GM21737 (cell line): ENCODE data around the gene LAMP1.
"Not testable (repeated sequence)": the region's sequence is repeated elsewhere in the genome, so short reads cannot be mapped to it uniquely, and the experiment has no call there.

Source experiments
- ATAC-seq: cut with Tn5 transposase; IDR thresholded peaks from one replicate; pipeline ENCODE4 v1.9.1; 2021; ENCODE audit warnings: mild to moderate bottlenecking, moderate library complexity; ENCODE audit not compliant: unreplicated experiment

The LAMP1 gene

DNA sequence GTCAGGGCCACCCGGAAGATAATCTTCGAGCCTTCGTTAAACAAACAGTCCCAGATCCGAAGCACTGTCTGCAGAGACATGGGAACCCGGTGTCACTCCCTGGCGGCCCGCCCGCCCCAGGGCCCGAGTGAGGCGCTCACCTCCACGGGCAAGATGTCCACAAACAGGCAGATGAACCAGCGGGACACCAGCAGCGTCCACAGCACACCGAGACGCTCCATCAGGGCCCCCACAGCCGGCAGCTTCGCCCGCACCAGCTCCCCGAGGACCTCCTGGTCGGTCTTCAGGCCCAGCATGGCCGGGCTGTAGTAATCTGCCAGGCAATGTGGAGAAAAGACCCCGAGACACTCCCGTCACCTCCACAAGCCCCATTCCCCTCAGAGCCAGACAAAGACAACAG, 28.7 kb downstream of the LAMP1 start:
- no peak for ATAC-seq

DNA sequence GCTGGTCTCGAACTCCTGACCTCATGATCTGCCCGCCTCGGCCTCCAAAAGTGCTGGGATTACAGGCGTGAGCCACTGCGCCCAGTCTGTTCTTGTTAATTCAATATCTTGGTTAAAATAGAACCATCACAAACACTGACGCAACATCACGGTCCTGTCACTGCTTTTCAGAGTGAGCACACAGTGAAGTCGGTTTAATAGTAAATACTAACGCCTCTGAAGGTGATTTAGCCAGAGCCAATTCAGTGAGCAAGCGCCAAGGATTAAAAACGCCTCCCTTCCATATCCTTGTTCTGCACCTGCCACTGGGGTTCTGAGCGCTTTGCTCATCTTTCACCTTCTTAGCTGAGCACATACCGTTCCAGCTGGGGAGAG, 30.3 kb downstream of the LAMP1 start:
- ATAC-seq = no peak

DNA sequence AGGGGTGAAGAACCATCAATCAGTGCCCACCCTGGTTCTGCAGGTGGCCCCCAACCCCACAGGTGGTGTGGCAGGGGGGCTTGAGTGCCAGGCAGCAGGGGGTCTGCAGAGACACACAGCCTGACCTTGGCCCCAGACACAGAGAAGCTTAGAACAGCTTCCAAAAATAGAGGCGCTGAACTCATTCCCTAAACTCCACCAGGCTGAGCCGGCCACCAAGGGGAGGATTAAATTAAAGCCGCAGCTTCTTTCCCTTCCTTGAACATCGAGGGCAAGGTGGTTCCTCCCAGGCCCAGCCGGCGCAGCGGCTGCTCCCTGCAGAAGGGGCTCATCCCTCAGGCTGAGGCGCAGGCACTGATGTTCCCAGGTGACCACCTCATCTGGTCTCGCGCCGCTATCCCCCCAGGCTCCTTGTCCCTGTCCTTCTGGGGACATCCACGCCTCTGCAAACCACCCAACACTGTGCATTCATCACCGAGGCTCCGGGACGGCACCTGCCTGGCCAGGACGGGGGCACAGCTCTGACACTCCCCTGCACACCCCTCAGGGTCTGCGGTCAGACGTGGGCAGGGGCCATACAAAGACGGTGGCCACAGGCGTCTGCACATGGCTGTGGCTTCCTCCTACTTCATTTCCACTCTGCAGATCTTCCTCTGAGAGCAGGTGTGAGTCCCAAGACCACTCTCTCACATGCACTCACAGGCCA, 30.9 kb downstream of the LAMP1 start:
- ATAC-seq = no peak

DNA sequence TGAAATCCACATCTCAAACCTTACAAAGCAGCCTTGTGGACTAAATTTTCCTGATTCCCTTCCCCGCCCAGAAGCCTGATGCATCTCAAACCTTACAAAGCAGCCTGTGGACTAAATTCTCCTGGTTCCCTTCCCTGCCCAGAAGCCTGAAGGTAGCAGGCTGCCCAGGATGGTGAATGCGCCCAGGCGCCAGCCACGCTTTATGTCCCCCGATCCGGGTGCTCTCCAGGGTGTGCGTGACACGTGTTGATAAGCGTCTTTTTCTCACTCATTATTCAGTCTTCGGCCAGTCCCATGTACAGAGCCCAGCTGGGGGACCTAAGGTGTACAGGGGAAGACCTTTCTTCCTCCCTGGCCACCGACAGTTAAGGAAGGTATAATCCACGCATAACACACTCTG, 31.8 kb downstream of the LAMP1 start:
- ATAC-seq = no peak

DNA sequence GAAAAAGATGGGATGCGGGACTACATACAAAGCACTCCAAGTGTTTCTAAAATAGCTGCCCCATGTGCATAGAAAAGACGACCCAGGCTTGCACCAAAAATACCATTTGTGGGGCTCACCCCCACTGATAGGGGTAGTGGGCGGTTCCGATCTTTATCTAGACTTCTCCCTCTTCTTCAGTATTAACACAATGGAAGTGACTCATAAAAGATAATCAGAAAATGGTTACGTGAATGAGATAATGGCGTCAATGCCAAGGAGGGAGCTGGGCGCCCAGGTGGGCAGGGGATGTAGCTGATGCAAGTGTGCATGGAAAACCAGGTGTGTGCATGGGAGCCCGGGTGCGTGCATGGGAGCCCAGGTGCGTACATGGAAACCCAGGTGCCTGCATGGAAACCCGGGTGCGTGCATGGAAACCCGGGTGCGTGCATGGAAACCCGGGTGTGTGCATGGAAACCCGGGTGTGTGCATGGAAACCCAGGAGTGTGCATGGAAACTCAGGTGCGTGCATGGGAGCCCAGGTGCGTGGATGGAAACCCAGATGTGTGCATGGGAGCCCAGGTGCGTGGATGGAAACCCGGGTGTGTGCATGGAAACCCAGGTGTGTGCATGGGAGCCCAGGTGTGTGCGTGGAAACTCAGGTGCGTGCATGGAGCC, 32.7 kb downstream of the LAMP1 start:
- no peak for ATAC-seq

DNA sequence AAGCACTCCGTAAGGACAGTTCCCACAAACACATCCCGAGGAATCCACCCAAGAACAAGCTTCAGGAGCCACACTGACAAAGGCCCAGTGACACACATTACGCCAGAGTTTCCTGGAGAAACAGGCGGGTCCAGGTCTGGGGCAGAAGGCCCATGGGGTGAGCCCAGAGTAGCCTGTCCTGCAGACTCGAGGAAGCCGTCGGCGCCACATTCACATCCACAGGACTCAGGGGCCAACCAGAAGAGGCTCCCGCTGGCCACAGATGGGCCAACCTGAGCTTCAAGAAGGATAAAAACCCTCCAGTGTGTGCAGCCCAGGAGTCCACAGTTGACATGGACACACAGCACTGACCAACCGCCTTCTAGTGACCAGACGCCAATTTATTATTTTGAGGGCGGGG, 35.6 kb downstream of the LAMP1 start:
- no peak for ATAC-seq

DNA sequence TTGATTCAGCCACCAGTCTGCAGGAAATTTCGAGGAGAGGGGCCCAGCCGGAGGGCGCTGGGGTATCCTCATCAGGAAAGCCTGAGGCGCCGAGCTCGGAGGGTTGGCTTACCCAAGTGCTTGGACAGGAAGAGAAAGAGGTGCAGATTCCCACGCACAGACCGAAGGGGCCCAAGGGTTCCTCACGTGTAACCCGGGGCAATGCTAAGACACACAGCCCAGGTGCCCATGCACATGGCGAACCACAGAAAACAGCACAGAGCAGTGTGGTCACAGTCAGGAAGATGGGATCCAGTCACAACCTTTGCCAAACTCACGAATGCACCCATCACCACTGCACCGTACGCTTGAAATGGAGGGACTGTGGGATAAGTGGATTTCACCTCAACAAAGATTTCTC, 36.0 kb downstream of the LAMP1 start:
- ATAC-seq = no peak

DNA sequence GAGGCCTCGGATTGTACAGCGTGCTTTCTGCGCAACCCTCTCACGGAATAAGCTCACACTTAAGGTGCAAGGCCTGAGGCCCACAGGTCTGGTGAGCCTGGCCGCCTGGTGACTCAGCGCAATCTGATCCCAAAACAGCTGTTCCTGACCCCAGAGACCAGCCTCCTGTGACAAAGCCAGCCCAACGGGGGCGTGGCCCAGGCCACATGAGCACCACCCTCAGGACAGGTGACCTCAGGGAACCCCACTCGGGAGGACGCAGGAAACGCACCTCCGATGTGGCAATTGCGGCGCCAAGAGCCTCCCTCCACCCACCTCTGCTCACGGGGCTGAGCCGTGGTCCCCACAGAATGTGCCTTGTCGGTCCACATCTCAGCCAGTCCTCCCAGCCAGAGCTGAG, 40.5 kb downstream of the LAMP1 start:
- ATAC-seq = no peak

DNA sequence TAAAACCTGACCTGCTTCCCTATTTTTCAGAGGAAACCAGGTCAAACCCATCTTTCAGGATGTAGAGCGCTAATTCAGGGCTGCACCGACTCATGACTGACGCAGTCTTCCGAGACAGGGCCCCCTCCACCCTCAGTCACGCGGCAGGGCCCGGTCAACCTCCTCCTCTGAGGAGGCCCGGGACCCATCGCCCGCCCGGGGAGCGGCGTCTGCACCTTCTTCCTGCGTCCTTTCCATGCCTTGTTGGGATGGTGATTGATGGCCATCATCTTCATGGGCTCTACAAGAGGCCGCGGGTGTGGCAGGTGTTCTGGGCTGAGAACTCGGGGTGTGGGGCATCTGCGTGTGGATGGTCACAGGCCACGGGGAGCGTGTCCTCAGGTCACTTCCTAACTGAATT, 40.9 kb downstream of the LAMP1 start:
- ATAC-seq = no peak

DNA sequence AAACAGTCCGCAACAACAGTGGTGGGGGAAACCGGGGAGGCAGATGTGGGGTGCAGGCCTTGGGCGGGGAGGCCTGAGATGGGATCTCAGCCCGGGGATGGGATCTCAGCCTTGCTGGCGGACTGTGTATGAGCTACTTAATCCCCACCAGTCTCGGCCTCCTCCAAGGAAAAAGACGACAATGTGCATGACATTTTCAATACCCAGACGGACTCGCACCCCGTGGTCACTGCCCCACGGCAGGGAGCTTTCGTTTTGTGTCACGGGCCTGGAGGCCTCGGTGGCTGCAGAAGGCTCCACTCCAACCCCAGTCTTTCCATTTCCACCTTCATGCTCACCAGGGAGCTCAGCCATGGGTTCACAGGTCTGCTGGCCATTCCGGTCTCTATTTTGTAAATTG, 41.4 kb downstream of the LAMP1 start:
- no peak for ATAC-seq

DNA sequence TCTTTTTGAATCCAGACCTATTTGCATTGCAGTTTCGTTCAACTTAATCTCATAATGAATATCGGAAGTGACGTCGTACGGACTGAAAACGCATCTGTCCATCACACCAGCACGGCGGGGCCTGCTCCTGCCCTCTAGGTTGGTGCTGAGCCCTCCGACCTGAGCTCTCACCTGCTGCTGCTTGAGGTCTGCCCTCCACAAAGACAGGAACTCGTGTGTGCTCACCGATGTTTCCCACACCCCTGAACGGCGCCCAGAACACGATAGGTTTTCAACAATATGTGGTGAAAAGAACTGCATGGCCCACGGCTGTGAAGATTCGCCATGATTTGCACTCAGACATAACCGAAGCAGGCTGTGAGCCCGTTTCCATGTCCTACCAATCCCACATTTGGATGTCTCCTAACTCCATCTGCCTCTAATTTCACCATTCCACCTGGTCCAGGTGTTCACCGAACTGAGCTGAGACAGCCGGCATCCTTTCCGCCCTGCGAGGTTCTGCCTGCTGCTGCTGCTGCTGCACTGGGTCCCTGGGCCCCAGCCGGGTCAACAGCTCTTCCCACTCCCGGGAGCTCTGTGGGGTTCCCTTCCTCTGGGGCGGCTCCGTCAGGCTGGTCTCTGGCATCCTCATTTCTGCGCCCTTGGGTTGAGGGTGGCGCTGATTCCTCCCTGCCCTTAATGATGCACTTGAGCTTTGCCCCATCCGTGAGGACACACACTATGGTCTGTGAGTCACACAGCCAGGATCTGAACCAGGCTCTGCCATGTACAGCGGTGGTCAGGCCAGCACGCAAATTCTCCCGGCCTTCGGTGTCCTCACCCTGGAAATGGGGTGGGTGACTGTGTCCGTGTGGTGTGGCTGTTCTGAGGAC, 46.0 kb downstream of the LAMP1 start:
- ATAC-seq = no peak

DNA sequence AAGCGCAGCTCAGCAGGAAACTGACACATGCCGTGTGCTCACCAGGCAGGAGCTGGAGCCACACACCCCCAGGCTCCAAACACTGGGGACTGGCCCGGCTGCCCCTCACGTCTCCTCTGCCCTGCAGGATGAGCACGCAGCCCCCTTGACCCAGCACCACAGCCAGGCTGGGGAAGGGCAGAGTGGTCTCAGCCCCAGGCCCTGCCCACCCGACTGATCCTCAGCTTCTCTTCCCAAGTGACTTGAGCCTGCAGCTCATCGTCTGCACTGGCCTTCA, 46.6 kb downstream of the LAMP1 start:
- ATAC-seq = no peak

DNA sequence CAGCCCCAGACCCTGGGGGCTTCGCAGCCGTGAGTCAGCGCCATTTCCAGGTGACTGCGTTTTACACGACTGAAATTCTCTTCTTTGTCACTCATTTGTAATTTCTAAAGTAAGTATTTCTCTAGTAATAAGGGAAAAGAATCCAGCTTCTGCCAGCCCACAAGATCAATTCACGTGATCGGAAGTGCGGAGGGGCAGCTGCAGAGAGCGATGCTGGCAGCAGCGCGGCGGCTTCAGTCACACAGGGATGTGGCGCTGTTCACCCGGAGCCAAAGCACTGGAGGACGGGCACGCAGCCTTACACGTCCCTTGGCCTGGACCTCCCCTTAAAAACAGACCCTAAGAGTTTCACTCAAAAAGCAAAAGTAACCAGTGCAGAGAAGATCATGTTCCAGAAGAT, 48.4 kb downstream of the LAMP1 start:
- no peak for ATAC-seq

DNA sequence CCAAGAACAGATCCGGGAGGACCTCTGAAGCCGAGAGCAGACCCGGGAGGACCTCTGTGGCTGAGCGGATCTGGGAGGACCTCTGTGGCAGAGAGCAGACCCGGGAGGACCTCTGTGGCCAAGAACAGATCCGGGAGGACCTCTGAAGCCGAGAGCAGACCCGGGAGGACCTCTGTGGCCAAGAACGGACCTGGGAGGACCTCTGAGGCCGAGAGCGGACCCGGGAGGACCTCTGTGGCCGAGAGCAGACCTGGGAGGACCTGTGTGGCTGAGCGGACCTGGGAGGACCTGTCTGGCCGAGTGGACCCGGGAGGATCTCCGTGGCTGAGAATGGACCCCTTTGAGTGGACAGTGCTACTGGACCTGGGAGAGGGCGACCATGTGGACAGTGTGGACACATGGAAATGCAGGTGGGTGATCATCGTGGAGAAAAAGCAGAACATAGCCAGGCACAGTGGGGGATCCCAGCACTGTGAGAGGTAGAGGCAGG, 50.7 kb downstream of the LAMP1 start:
- not testable (repeated sequence) for ATAC-seq

DNA sequence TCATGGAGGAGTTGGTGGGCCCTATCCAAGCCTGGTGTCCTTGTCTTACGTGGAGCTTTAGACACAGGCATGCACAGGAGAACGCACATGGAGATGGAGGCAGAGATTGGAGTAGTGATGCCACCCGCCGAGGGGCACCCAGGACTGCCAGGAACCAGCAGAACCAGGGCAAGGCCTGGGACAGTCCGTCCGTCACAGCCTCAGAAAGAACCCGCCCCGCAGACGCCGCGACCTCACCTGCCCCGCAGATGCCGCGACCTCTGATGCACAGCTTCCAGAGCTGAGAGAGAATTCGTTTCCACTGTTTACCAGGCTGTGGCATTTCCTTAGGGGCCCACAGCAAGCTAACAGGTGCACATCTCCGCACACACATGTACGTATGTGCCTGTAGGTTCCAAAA, 51.6 kb downstream of the LAMP1 start:
- ATAC-seq = no peak

DNA sequence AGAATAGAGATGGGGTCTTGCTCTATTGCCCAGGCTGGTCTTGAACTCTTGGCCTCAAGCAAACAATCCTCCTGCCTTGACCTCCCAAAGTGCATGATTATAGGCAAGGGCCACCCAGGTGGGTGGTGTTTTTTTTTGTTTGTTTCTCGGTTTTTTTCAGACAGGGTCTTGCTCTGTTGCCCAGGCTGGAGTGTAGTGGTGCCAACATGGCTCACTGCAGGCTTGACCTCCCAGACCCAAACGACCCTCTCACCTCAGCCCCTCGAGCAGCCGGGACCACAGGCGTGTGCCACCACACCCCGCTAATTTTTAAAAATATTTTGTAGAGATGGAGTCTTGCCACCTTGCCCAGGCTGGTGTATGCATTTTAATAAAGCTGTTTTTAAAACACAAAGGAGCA, 52.0 kb downstream of the LAMP1 start:
- ATAC-seq = no peak

DNA sequence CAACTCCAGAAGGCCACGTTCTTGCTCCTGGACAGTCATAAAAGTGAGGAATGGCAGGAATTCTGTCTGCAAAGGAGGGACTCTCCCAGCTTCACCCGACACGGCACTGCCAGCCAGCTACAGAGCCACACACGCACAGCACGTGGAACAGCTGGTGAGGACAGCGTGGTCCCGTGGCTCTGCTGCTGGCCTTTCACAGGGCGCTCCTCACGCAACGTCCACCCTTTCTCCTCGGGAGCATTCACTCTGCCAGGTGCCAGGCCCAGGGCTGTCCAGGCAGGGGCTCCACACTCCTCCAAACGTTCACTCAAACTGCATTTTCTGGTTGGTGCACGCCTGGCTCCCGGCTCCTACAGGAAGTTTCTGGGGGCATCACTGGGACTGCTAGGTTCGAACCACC, 52.5 kb downstream of the LAMP1 start:
- no peak for ATAC-seq

DNA sequence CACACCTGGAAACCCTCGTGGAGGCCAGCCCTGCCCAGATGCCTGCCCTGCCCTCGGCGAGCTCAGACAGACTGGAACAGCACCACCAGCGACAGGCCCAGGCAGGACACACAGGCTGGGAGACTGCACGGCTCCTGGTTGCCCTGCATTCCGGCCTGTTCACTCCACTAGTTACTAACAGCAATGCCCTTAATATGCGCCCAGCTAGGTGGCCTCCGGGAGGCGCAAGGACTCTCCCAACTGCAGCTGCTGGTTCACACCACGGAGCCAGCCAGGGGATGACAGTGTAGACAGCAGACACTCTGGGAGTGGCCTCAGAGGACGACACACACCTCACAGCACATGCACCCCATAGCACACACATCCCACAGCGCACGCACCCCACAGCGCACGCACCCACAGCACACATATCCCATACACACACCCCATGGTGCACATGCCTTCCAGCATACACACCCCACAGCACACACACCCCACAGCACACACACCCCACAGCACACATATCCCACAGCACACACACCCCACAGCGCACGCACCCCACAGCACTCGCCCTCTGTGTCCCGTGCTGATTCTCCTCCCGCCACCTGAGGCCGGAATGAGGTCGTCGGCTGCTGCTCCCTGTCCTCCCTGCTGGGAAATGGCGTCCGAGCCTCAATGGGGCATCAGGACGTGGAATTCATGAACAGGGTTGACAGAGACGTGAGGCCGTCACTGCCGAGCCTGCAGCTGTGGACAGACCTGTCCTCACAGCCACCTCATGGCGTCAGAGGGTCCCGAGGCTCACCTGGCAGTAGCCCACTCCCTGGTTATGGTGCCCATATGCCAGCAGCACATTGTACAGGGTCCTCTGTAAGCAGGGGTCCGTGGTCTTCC, 53.3 kb downstream of the LAMP1 start:
- ATAC-seq = no peak

DNA sequence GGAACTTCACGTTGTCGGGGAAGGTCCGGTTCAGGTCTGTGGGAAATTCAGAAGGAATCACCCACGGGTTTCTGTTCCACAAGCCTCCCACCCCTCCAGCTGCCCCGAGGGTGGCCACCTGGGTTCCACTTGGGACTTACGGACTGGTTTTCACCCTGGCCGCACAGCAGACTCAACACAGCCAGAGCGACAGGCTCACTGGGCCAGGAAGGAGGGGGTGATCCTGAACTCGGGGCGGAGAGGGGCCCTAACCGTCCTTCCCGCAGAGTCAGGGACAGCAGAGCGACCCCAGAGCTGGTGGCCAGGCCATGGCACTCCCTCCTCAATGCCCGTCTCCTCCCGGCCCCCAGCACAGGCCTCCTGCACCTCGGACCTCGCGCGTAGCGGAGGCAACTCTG, 53.9 kb downstream of the LAMP1 start:
- ATAC-seq = no peak

DNA sequence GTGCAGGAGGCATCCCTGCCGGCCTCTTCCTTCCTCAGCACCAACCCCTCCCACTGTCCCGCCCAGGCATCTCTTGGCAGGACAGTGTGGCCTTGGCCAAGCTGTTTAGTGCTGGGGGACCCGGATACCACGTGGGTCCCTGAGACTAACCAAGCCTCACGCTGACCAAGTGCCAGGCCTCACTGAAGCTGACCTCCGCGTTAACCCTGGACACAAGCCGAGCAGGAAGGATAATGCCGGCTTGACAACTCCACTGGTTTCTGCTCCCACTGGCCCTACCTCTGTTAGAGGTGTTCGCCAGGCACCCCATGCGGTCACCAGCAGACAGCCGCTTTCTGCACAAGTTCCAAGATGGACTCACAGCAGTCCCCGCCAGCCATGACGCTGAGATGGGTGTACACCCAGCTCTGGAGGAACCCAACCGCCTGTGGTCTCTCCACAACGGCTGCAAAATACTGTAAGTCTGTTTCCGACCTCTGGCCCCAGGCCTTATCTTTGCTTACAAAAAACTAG, 54.5 kb downstream of the LAMP1 start:
- no peak for ATAC-seq

DNA sequence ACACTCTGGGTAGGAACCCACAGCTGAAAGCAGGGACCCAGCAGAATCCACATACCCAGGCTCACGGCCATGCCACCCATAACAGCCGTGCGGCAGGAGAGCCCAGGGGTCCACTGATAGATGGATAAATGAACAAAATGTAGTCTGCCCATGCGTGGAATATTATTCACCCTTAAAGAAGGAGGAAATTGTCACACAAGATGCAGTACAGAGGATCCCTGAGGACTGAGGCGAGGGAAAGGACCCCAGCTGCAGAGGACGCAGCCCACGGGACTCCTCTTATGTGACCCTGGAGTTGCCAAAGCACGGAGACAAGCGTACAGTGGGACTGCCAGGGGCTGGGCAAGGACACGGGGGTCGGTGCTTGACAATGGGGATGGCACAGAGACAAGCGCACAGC, 56.2 kb downstream of the LAMP1 start:
- ATAC-seq = no peak
